ENCODE results near the gene DCP1B. TPM values are rescaled to one million over a fixed set of nuclear protein-coding genes. Genes with fewer than 3 reads are reported as not detected.

DCP1B gene
- polyA plus RNA-seq, 1 experiment = 32.9 TPM

GRCh38 chr12:1927751-1928351 is 76.4 kb downstream of the DCP1B start:
- DNase-seq (ENCODE audit: low read depth, low spot score) = no peak
- TF ChIP-seq, protein P1, sequence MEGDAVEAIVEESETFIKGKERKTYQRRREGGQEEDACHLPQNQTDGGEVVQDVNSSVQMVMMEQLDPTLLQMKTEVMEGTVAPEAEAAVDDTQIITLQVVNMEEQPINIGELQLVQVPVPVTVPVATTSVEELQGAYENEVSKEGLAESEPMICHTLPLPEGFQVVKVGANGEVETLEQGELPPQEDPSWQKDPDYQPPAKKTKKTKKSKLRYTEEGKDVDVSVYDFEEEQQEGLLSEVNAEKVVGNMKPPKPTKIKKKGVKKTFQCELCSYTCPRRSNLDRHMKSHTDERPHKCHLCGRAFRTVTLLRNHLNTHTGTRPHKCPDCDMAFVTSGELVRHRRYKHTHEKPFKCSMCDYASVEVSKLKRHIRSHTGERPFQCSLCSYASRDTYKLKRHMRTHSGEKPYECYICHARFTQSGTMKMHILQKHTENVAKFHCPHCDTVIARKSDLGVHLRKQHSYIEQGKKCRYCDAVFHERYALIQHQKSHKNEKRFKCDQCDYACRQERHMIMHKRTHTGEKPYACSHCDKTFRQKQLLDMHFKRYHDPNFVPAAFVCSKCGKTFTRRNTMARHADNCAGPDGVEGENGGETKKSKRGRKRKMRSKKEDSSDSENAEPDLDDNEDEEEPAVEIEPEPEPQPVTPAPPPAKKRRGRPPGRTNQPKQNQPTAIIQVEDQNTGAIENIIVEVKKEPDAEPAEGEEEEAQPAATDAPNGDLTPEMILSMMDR (IDR thresholded peaks at IDR 0.05; ENCODE audit: low read depth, low read length) = no peak
- Histone ChIP-seq H3K27ac (ENCODE audit: low read depth, low read length) (no peak overlapping the region), H3K4me3 (ENCODE audit: low read depth, low read length) (no peak overlapping the region), H3K9me3 (ENCODE audit: control insufficient read depth, insufficient read depth, low read length) (no peaks in the 10 kb centered on the region; the same call in 1 of the 2 replicates), H3K27me3 (ENCODE audit: control insufficient read depth, insufficient read depth, low read length) (peaks cover 50% of the 10 kb centered on the region)
- CTCF ChIA-PET = interaction anchor here (2.2 kb wide), 1 partner anchor 12 kb away, joined by 10 read pairs; no protein-coding TSS in a partner anchor
- POLR2A ChIA-PET = no interaction called here

DNA sequence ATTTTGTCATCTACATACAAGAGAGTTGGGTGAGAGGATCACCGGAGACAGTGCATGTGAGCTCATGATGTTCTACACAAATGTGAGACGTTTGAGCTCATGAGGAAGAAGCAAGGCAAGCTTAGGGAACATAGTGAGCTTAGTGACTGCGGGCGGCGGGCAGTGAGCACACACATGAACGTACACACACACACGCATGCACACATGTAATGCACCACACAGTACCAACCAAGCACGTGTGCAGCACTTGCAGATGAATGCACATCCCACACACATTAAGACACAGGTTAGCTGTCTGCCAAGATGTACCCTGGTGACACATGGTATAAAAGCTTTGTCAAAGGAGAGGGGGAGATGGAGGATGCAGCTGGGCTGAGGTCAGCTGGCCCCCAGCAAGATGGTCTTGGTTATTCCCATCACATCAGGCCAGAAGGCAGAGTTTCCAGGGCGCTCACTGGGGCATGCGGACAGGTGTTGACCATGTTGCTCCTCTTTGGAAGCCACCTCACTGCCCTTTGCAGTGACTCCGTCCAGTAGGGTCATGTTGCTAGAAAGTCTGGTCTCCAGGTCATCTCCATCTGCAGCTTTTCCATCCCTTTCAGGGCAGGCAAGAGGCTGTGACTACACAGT is 77.1 kb downstream of the DCP1B start:
- DNase-seq (ENCODE audit: low read depth, low spot score) = no peak
- Histone ChIP-seq H3K27ac (ENCODE audit: low read depth, low read length) (no peak overlapping the region), H3K27me3 (ENCODE audit: control insufficient read depth, insufficient read depth, low read length) (peaks cover 55% of the 10 kb centered on the region), H3K4me3 (ENCODE audit: low read depth, low read length) (no peak overlapping the region), H3K9me3 (ENCODE audit: control insufficient read depth, insufficient read depth, low read length) (no peaks in the 10 kb centered on the region; the same call in 1 of the 2 replicates)
- POLR2A ChIA-PET = no interaction called here
- TF ChIP-seq, protein P1 (IDR thresholded peaks at IDR 0.05; ENCODE audit: low read depth, low read length) = no peak
- CTCF ChIA-PET = interaction anchor here (2.2 kb wide), 1 partner anchor 13 kb away, joined by 10 read pairs; no protein-coding TSS in a partner anchor

DNA sequence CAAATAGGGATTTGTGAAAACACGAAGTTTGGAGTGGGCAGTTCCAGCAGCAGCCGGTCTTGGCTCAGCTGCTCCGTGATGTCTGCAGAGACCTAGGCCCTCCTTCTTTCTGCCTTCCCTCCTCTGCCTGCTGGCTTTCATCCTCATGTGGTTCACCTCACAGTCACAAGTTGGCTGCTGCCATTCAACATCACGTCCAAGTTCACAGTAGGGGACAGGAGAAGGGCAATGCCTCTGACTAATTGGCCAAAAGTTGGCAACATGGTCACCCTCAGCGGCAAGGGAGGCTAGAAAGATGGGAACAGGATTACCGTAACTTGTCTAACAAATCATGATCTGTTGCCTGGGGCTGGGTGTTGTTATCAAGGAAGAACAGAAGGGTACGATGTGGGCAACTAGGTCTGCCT is 78.0 kb downstream of the DCP1B start:
- TF ChIP-seq, protein P1 (IDR thresholded peaks at IDR 0.05; ENCODE audit: low read depth, low read length) = no peak

GRCh38 chr12:1925684-1926006 is 78.6 kb downstream of the DCP1B start:
- ChIA-PET CTCF (interaction anchor here (1.4 kb wide), 1 partner anchor 15 kb away, joined by 3 read pairs; no protein-coding TSS in a partner anchor), POLR2A (no interaction called here)
- no peak for DNase-seq (ENCODE audit: low read depth, low spot score)
- TF ChIP-seq, protein P1 (IDR thresholded peaks at IDR 0.05; ENCODE audit: low read depth, low read length) = no peak
- peaks cover 59% of the 10 kb centered on the region for H3K27me3 ChIP-seq (ENCODE audit: control insufficient read depth, insufficient read depth, low read length)
- no peak overlapping the region for H3K4me3 ChIP-seq (ENCODE audit: low read depth, low read length)
- no peak overlapping the region for H3K27ac ChIP-seq (ENCODE audit: low read depth, low read length)
- H3K9me3 ChIP-seq (ENCODE audit: control insufficient read depth, insufficient read depth, low read length) = no peaks in the 10 kb centered on the region; the same call in 1 of the 2 replicates

More for the DNA sequence above, 78.0 kb downstream of the DCP1B start:
- H3K27ac ChIP-seq (ENCODE audit: low read depth, low read length) = no peak overlapping the region
- CTCF ChIA-PET = interaction anchor here (1.4 to 2.2 kb wide), 2 partner anchors 14 kb away, joined by 3 to 10 read pairs; no protein-coding TSS in a partner anchor
- peaks cover 55% of the 10 kb centered on the region for H3K27me3 ChIP-seq (ENCODE audit: control insufficient read depth, insufficient read depth, low read length)
- DNase-seq (ENCODE audit: low read depth, low spot score) = no peak
- POLR2A ChIA-PET = no interaction called here
- no peaks in the 10 kb centered on the region; the same call in 1 of the 2 replicates for H3K9me3 ChIP-seq (ENCODE audit: control insufficient read depth, insufficient read depth, low read length)
- no peak overlapping the region for H3K4me3 ChIP-seq (ENCODE audit: low read depth, low read length)
